Amygdala (tissue), 56 donors: Measurements from ENCODE around the gene TINAG.
"Not testable (repeated sequence)": the region's sequence is repeated elsewhere in the genome, so short reads cannot be mapped to it uniquely, and the experiment has no call there.

ENCODE experiments used
- DNase-seq, 56 donors: peaks; one replicate each; lab custom pipeline; 2025; lab: John Stamatoyannopoulos, UW

The TINAG gene

GRCh38 chr6:54307439-54307910 lies 766 bp upstream of the TINAG start:
- DNase-seq = no peak

GRCh38 chr6:54308986-54309315 lies 710 bp downstream of the TINAG start:
- DNase-seq = no peak

- DNase-seq = no peak
Observed at GRCh38 chr6:54310377-54311152, 2.3 kb downstream of the TINAG start.

- no peak for DNase-seq
Observed at GRCh38 chr6:54315656-54316055, 7.4 kb downstream of the TINAG start.

- DNase-seq = no peak
Observed at GRCh38 chr6:54320871-54321270, 12.6 kb downstream of the TINAG start.

GRCh38 chr6:54327631-54328030 lies 19.4 kb downstream of the TINAG start:
- DNase-seq = no peak

GRCh38 chr6:54331571-54331970 lies 23.3 kb downstream of the TINAG start:
- DNase-seq = not testable (repeated sequence)

GRCh38 chr6:54335871-54336270 lies 27.6 kb downstream of the TINAG start:
- DNase-seq = no peak

- DNase-seq = no peak
Observed at GRCh38 chr6:54353975-54354374, 45.7 kb downstream of the TINAG start.

- DNase-seq = no peak
Observed at GRCh38 chr6:54354608-54355007, 46.4 kb downstream of the TINAG start.

GRCh38 chr6:54357141-54357540 lies 48.9 kb downstream of the TINAG start:
- no peak for DNase-seq

GRCh38 chr6:54361188-54361587 lies 52.9 kb downstream of the TINAG start:
- no peak for DNase-seq

GRCh38 chr6:54361734-54362133 lies 53.5 kb downstream of the TINAG start:
- no peak for DNase-seq

GRCh38 chr6:54366667-54367327 lies 58.6 kb downstream of the TINAG start:
- DNase-seq = no peak

- DNase-seq = no peak
Observed at GRCh38 chr6:54377776-54378175, 69.5 kb downstream of the TINAG start.

- DNase-seq = no peak
Observed at GRCh38 chr6:54386295-54386694, 78.1 kb downstream of the TINAG start.

- DNase-seq = no peak
Observed at GRCh38 chr6:54390362-54390761, 82.1 kb downstream of the TINAG start.

GRCh38 chr6:54391577-54391976 lies 83.3 kb downstream of the TINAG start:
- DNase-seq = no peak

- no peak for DNase-seq
Observed at GRCh38 chr6:54403096-54403495, 94.9 kb downstream of the TINAG start.

GRCh38 chr6:54404791-54405190 lies 96.5 kb downstream of the TINAG start:
- no peak for DNase-seq

- DNase-seq = no peak
Observed at GRCh38 chr6:54411767-54412166, 103.5 kb downstream of the TINAG start.

GRCh38 chr6:54415517-54415916 lies 107.3 kb downstream of the TINAG start:
- DNase-seq = no peak
